NCI-H1092 (cell line): Measurements from ENCODE around the gene SPINK4.

Experiments used
- DNase-seq: peaks from one replicate; lab custom pipeline; 2025; lab: John Stamatoyannopoulos, UW

SPINK4 gene

GRCh38 chr9:33229359-33230114 is 10.4 kb upstream of the SPINK4 start:
- DNase-seq, result peak; percentile 29

- no peak for DNase-seq
These were observed 9.0 kb upstream of the SPINK4 start for GRCh38 chr9:33230756-33231622.

- no peak for DNase-seq
These were observed 8.4 kb upstream of the SPINK4 start for GRCh38 chr9:33231623-33231942.

GRCh38 chr9:33232815-33233214 is 7.2 kb upstream of the SPINK4 start:
- no peak for DNase-seq

- DNase-seq, result no peak
These were observed 6.2 kb upstream of the SPINK4 start for GRCh38 chr9:33233626-33234342.

GRCh38 chr9:33234511-33235467 is 5.2 kb upstream of the SPINK4 start:
- DNase-seq, result no peak

GRCh38 chr9:33236571-33236970 is 3.4 kb upstream of the SPINK4 start:
- no peak for DNase-seq

- no peak for DNase-seq
These were observed 1.3 kb downstream of the SPINK4 start for GRCh38 chr9:33241298-33241697.

- DNase-seq, result no peak
These were observed 2.7 kb downstream of the SPINK4 start for GRCh38 chr9:33242609-33243134.

GRCh38 chr9:33244137-33244784 is 4.3 kb downstream of the SPINK4 start:
- no peak for DNase-seq

- DNase-seq, result no peak
These were observed 5.4 kb downstream of the SPINK4 start for GRCh38 chr9:33245341-33245740.

- no peak for DNase-seq
These were observed 6.4 kb downstream of the SPINK4 start for GRCh38 chr9:33246269-33246860.

GRCh38 chr9:33248606-33249005 is 8.6 kb downstream of the SPINK4 start:
- no peak for DNase-seq

GRCh38 chr9:33249087-33249658 is 9.2 kb downstream of the SPINK4 start:
- no peak for DNase-seq

GRCh38 chr9:33249983-33250382 is 10.0 kb downstream of the SPINK4 start:
- no peak for DNase-seq

GRCh38 chr9:33250458-33250995 is 10.6 kb downstream of the SPINK4 start:
- no peak for DNase-seq

GRCh38 chr9:33254211-33254610 is 14.2 kb downstream of the SPINK4 start:
- DNase-seq, result no peak

- DNase-seq, result no peak
These were observed 15.0 kb downstream of the SPINK4 start for GRCh38 chr9:33255014-33255413.

- DNase-seq, result no peak
These were observed 15.5 kb downstream of the SPINK4 start for GRCh38 chr9:33255471-33255870.

GRCh38 chr9:33256236-33256635 is 16.3 kb downstream of the SPINK4 start:
- no peak for DNase-seq
